ENCODE measurements around the gene CDC42BPB. TPM values are rescaled to one million over a fixed set of nuclear protein-coding genes. Genes with fewer than 3 reads are reported as not detected.

The CDC42BPB gene
- total and polyA plus RNA-seq, 2 of the 4 experiments (the other 2 are of a cell fraction) = 49.1 to 81.4 TPM

- 64% methylated on average over 5 of the region's 19 CpGs; no CpG with 5 or more reads in 1 of the 2 experiments for WGBS, 2 experiments (ENCODE audit: extremely low coverage in 2 of 2, insufficient read length in 1 of 2)
- no peak overlapping the region for H3K27ac ChIP-seq (ENCODE audit: insufficient read depth, low read length)
- no peak overlapping the region for H3K23ac ChIP-seq (ENCODE audit: low read depth, low read length)
- peaks cover 0 to 33% of the 10 kb centered on the region in 2 experiments; a peak in 3 of 4 replicates for H3K79me1 ChIP-seq (ENCODE audit: low read depth in 1 of 2, low read length in 2 of 2)
- H4K8ac ChIP-seq (ENCODE audit: low read depth in 2 of 2, low read length in 2 of 2) = no peak overlapping the region
- no peak overlapping the region for H2BK120ac ChIP-seq (ENCODE audit: low read depth, low read length)
- intact Hi-C loops (cut with micrococcal nuclease) (no loop called here), dilution Hi-C loops (cut with HindIII; ENCODE audit: low sequenced_read_pairs, unreplicated experiment) (no loop called here), in situ Hi-C loops (cut with MboI; ENCODE audit: low sequenced_read_pairs) (no loop called here)
- ATAC-seq (ENCODE audit: low read depth) = no peak
- no peak overlapping the region for H3K4me2 ChIP-seq (ENCODE audit: low read depth, low read length)
- TF ChIP-seq CHD1 (IDR thresholded peaks at IDR 0.05; ENCODE audit: low read depth, low read length) (no peak), BHLHE40 (IDR thresholded peaks at IDR 0.05; ENCODE audit: low read depth, low read length) (no peak), MAFK (IDR thresholded peaks at IDR 0.05; ENCODE audit: low read depth, low read length) (no peak), ELK1 (IDR thresholded peaks at IDR 0.05; ENCODE audit: borderline replicate concordance, low read depth, low read length) (no peak), MXI1 (IDR thresholded peaks at IDR 0.05; ENCODE audit: borderline replicate concordance, low read depth, low read length) (no peak), RFX5 (IDR thresholded peaks at IDR 0.05; ENCODE audit: low read depth, low read length) (no peak), SMC3 (IDR thresholded peaks at IDR 0.05; ENCODE audit: low read depth, low read length) (no peak), CTCF (conservative IDR thresholded peaks at IDR 0.05; ENCODE audit: low read depth, low read length) (no peak), MAZ (IDR thresholded peaks at IDR 0.05; ENCODE audit: borderline replicate concordance, low read depth, low read length) (no peak), POLR2A (IDR thresholded peaks at IDR 0.05; ENCODE audit: low read depth, low read length) (no peak)
- H3K4me3 ChIP-seq (ENCODE audit: insufficient read depth, low read depth, low read length) = no peak overlapping the region
- no peak overlapping the region for H2AFZ ChIP-seq (replicated peaks; ENCODE audit: low read length, poor library complexity)
- CTCF ChIA-PET = no interaction called here
- H3K4ac ChIP-seq (ENCODE audit: low read depth, low read length) = no peak overlapping the region
- BruUV-seq (replicated peaks) = no TSS peak
- no peak overlapping the region for H4K91ac ChIP-seq (ENCODE audit: insufficient read depth, low read depth, low read length)
- H2AK5ac ChIP-seq (ENCODE audit: low read depth, low read length) = no peak overlapping the region
- H3K4me1 ChIP-seq (ENCODE audit: control insufficient read depth, insufficient read depth, low read length) = no peaks in the 10 kb centered on the region; the same call in 1 of the 2 replicates
- no peak overlapping the region for H2BK5ac ChIP-seq (ENCODE audit: low read depth, low read length, poor library complexity, severe bottlenecking)
- H2BK20ac ChIP-seq (ENCODE audit: low read depth, low read length) = no peak overlapping the region
- no peaks in the 10 kb centered on the region for H3K27me3 ChIP-seq (ENCODE audit: control insufficient read depth, insufficient read depth, low read length)
- no peak overlapping the region for H3K9ac ChIP-seq (ENCODE audit: low read depth, low read length)
- H3K14ac ChIP-seq (replicated peaks; ENCODE audit: low read depth, low read length) = no peak overlapping the region
- peaks cover 15% of the 10 kb centered on the region for H4K20me1 ChIP-seq (ENCODE audit: insufficient read depth, low read length)
- H3K36me3 ChIP-seq (ENCODE audit: control insufficient read depth, insufficient read depth, low read length) = peaks cover 82% of the 10 kb centered on the region
- POLR2A ChIA-PET (ENCODE audit: unreplicated experiment) = no interaction called here
- peaks cover 4% of the 10 kb centered on the region; the same call in 1 of the 2 replicates for H3K9me1 ChIP-seq (ENCODE audit: insufficient read depth, low read length)
- H2BK15ac ChIP-seq (ENCODE audit: low read depth, low read length) = no peak overlapping the region
- H3K9me3 ChIP-seq (ENCODE audit: control insufficient read depth, insufficient read depth, low read length) = no peaks in the 10 kb centered on the region
- no peak overlapping the region for H4K5ac ChIP-seq (ENCODE audit: low read depth, low read length)
- no peak overlapping the region for H3K18ac ChIP-seq (ENCODE audit: low read depth, low read length)
- DNase-seq = no peak
- no peak overlapping the region for H2AK9ac ChIP-seq (replicated peaks; ENCODE audit: low read depth, low read length, poor library complexity)
- H3K56ac ChIP-seq (ENCODE audit: extremely low read depth, insufficient read depth, low read length) = no peak overlapping the region
Observed at GRCh38 chr14:102940729-102941362, 116.5 kb downstream of the CDC42BPB start.
